ENCODE measurements around the gene PLCD3. TPM values are rescaled to one million over a fixed set of nuclear protein-coding genes. Genes with fewer than 3 reads are reported as not detected.

Gene PLCD3
- total and polyA plus RNA-seq, 2 of the 4 experiments (the other 2 are of a cell fraction) = 5.6 to 36.6 TPM

DNA sequence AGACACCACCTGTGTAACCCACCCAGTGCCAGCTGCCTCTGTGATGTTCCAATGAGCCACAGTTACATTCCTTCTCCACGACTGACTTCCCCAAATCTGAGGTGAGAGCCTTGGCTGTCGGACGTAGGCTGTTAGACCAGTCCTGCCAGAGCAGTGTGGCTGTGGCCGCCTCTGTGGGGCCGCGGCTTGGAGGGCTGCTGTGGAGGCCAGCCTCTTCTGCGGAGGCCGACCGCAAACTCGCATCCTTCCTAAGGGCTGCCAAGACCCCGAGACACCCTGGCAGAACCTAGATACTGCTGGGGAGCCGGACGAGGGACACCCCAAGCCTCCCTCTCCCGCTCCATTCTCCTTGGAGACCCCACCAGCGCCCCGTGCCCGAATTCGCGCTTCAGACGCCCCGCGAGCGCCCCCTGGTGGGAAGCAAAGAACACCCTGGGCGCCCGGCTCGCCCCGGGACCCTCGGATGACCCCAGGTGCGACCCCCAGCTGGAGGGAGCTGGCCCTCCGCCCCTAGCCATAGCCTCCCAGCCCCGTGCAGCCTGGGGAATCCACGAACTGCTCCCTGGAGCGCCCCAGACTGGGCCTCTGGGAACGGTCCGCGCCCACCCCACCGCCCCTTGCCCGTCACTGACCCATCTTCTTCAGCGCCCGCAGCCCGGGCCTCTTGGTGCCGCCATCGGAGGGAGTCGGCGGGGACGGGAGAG lies 547 bp downstream of the PLCD3 start:
- peak overlapping the region; percentile 84 for H3K4me3 ChIP-seq (ENCODE audit: insufficient read depth, low read depth, low read length)
- H2BK5ac ChIP-seq (ENCODE audit: low read depth, low read length, poor library complexity, severe bottlenecking) = peak overlapping the region; percentile 14
- H3K4me1 ChIP-seq (ENCODE audit: control insufficient read depth, insufficient read depth, low read length) = peaks cover 41% of the 10 kb centered on the region
- H3K79me1 ChIP-seq (ENCODE audit: low read depth in 1 of 2, low read length in 2 of 2) = peaks cover 35 to 59% of the 10 kb centered on the region in 2 experiments
- no peak for DNase-seq
- ATAC-seq (ENCODE audit: low read depth) = peak; percentile 1
- no peak overlapping the region; the same call in 1 of the 2 replicates for H3K18ac ChIP-seq (ENCODE audit: low read depth, low read length)
- intact Hi-C loops (cut with micrococcal nuclease) = loop anchor here (2.0 to 5.0 kb wide), 4 partner anchors 39 to 721 kb away; partner anchors contain the start of gene DCAKD
- H3K9me3 ChIP-seq (ENCODE audit: control insufficient read depth, insufficient read depth, low read length) = no peaks in the 10 kb centered on the region
- 3% methylated on average over 30 of the region's 46 CpGs; no CpG with 5 or more reads in 1 of the 2 experiments for WGBS, 2 experiments (ENCODE audit: extremely low coverage in 2 of 2, insufficient read length in 1 of 2)
- TF ChIP-seq MAFK (IDR thresholded peaks at IDR 0.05; ENCODE audit: low read depth, low read length) = no peak
- TF ChIP-seq RAD21 (IDR thresholded peaks at IDR 0.05; ENCODE audit: low read length) = peak; percentile 39
- no peak for TF ChIP-seq RCOR1 (IDR thresholded peaks at IDR 0.05; ENCODE audit: insufficient replicate concordance, low read length)
- no peak for TF ChIP-seq MAZ (IDR thresholded peaks at IDR 0.05; ENCODE audit: borderline replicate concordance, low read depth, low read length)
- TF ChIP-seq, protein P1, sequence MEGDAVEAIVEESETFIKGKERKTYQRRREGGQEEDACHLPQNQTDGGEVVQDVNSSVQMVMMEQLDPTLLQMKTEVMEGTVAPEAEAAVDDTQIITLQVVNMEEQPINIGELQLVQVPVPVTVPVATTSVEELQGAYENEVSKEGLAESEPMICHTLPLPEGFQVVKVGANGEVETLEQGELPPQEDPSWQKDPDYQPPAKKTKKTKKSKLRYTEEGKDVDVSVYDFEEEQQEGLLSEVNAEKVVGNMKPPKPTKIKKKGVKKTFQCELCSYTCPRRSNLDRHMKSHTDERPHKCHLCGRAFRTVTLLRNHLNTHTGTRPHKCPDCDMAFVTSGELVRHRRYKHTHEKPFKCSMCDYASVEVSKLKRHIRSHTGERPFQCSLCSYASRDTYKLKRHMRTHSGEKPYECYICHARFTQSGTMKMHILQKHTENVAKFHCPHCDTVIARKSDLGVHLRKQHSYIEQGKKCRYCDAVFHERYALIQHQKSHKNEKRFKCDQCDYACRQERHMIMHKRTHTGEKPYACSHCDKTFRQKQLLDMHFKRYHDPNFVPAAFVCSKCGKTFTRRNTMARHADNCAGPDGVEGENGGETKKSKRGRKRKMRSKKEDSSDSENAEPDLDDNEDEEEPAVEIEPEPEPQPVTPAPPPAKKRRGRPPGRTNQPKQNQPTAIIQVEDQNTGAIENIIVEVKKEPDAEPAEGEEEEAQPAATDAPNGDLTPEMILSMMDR (conservative IDR thresholded peaks at IDR 0.05; ENCODE audit: low read depth, low read length) = peak; percentile 60
- no peak for TF ChIP-seq CEBPB (IDR thresholded peaks at IDR 0.05; ENCODE audit: low read depth, low read length)
- TF ChIP-seq RFX5 (IDR thresholded peaks at IDR 0.05; ENCODE audit: low read depth, low read length) = no peak
- no peak for TF ChIP-seq NFE2L2 (IDR thresholded peaks at IDR 0.05; ENCODE audit: low read depth, low read length)
- no peaks in the 10 kb centered on the region for H3K27me3 ChIP-seq (ENCODE audit: control insufficient read depth, insufficient read depth, low read length)
- peak overlapping the region; percentile 84 for H2AK9ac ChIP-seq (replicated peaks; ENCODE audit: low read depth, low read length, poor library complexity)
- dilution Hi-C loops (cut with HindIII; ENCODE audit: low sequenced_read_pairs, unreplicated experiment) = no loop called here
- peak overlapping the region; percentile 94 for H3K4me2 ChIP-seq (ENCODE audit: low read depth, low read length)
- H4K8ac ChIP-seq (ENCODE audit: low read depth in 2 of 2, low read length in 2 of 2) = peak overlapping the region; percentile 7 to 21; a peak in 1 of 4 replicates
- CTCF ChIA-PET = interaction anchor here (0.6 to 1.6 kb wide), 2 partner anchors 19 to 39 kb away, joined by 3 read pairs; no protein-coding TSS in a partner anchor
- BruUV-seq (replicated peaks) = no TSS peak
- peak overlapping the region; percentile 84 for H3K4ac ChIP-seq (ENCODE audit: low read depth, low read length)
- H3K27ac ChIP-seq (ENCODE audit: insufficient read depth, low read length) = peak overlapping the region; percentile 70
- peak overlapping the region; percentile 65 for H3K9ac ChIP-seq (ENCODE audit: low read depth, low read length)
- peak overlapping the region; percentile 90 for H2AK5ac ChIP-seq (ENCODE audit: low read depth, low read length)
- H2AFZ ChIP-seq (replicated peaks; ENCODE audit: low read length, poor library complexity) = peak overlapping the region; percentile 86
- H2BK20ac ChIP-seq (ENCODE audit: low read depth, low read length) = peak overlapping the region; percentile 52
- peak overlapping the region; percentile 55 for H4K91ac ChIP-seq (ENCODE audit: insufficient read depth, low read depth, low read length)
- H4K20me1 ChIP-seq (ENCODE audit: insufficient read depth, low read length) = peaks cover 9% of the 10 kb centered on the region; the same call in 1 of the 2 replicates
- in situ Hi-C loops (cut with MboI; ENCODE audit: low sequenced_read_pairs) = no loop called here
- H3K14ac ChIP-seq (replicated peaks; ENCODE audit: low read depth, low read length) = peak overlapping the region; percentile 38
- H2BK120ac ChIP-seq (ENCODE audit: low read depth, low read length) = peak overlapping the region; percentile 19; the same call in 1 of the 2 replicates
- POLR2A ChIA-PET (ENCODE audit: unreplicated experiment) = no interaction called here
- H2BK15ac ChIP-seq (ENCODE audit: low read depth, low read length) = 0 out of 3 replicates have a peak overlapping the region, but pooled peaks have one; percentile 44
- H3K9me1 ChIP-seq (ENCODE audit: insufficient read depth, low read length) = peaks cover 26% of the 10 kb centered on the region
- no peaks in the 10 kb centered on the region for H3K36me3 ChIP-seq (ENCODE audit: control insufficient read depth, insufficient read depth, low read length)
- H3K56ac ChIP-seq (ENCODE audit: extremely low read depth, insufficient read depth, low read length) = no peak overlapping the region; the same call in 1 of the 2 replicates
- peak overlapping the region; percentile 1; the same call in 1 of the 2 replicates for H4K5ac ChIP-seq (ENCODE audit: low read depth, low read length)
- peak overlapping the region; percentile 90 for H3K23ac ChIP-seq (ENCODE audit: low read depth, low read length)
